Gastroesophageal sphincter (tissue), 3 donors: ENCODE data around the gene CDH13.

Source experiments
- CTCF ChIP-seq, 4 experiments: fragments of 200-600 bp in 2 of 4; fragments of 450-650 bp in 2 of 4; sonication (generic) in 1 of 4; IDR thresholded peaks; one replicate each; pipeline ENCODE4 v1.5.1; 2017 to 2019; ENCODE audit warnings: antibody characterized with exemption in 4 of 4, mild to moderate bottlenecking in 2 of 4, moderate library complexity in 2 of 4
- EP300 ChIP-seq: sonication (generic); formaldehyde crosslinking; IDR thresholded peaks from one replicate; pipeline ENCODE4 v1.6.1; 2017; ENCODE audit warnings: antibody characterized with exemption, mild to moderate bottlenecking
- POLR2A ChIP-seq, 2 donors: fragments of 450-650 bp; IDR thresholded peaks; one replicate each; pipeline ENCODE4 v1.6.1; 2017; ENCODE audit warnings: antibody characterized with exemption in 2 of 2, mild to moderate bottlenecking in 2 of 2, moderate library complexity in 1 of 2

GRCh38 chr16:83031524-83031923 lies 404.8 kb downstream of the CDH13 start:
- no peak for TF ChIP-seq POLR2A (IDR thresholded peaks at IDR 0.05)
- no peak for TF ChIP-seq EP300
- TF ChIP-seq CTCF (IDR thresholded peaks at IDR 0.05), result no peak
